Measurements from ENCODE around the gene SPIRE2. TPM values are rescaled to one million over a fixed set of nuclear protein-coding genes. Genes with fewer than 3 reads are reported as not detected.

SPIRE2 gene
- total and polyA plus RNA-seq, 2 of the 13 experiments (the other 11 are each of a cell fraction or from before 2014, with no cell fraction given), result 13.3 to 37.5 TPM

DNA sequence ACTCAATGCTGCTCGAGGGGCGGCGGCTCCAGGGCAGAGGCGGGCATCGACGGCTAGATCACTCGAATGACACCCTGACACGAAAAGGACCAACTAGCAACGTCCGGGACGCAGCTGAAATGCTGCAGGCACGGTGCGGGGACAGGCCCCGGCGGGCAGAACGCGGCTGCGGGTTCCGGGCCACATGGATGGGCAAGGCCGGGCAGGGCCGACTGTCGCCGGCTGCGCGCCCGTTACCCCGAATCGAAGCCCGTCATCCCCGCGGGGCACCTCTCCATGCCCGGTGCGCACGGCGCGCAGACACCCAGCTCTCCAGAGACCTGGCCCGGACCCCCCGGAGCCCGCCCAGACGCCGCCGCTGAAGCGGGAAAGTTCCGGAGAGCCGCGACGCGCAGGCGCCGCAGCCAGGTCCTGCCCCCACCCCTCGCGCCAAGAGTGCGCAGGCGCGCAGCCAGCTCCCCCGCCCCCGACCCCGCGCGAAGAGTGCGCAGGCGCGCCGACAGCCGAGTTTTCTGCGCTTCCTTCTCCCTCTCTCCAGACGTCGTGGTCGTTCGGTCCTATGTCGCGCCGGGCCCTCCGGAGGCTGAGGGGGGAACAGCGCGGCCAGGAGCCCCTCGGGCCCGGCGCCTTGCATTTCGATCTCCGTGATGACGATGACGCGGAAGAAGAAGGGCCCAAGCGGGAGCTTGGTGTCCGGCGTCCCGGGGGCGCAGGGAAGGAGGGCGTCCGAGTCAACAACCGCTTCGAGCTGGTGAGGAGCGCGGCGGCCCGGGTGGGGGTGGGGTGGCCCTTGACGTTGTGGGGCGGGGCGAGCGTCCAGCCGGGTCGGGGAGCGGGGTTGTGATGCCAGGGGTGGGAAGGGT is 45.1 kb downstream of the SPIRE2 start, which contains the start of gene TCF25 (continued):
- TF ChIP-seq ZNF512B (CRISPR knock-in tag; IDR thresholded peaks at IDR 0.05; ENCODE audit: borderline replicate concordance), result no peak
- TF ChIP-seq RNF219 (CRISPR knock-in tag; IDR thresholded peaks at IDR 0.05), result no peak
- peak; percentile 70; the same call in 1 of the 2 replicates for TF ChIP-seq ZNF264 (CRISPR knock-in tag; IDR thresholded peaks at IDR 0.05)
- TF ChIP-seq TBL1XR1 (IDR thresholded peaks at IDR 0.05; ENCODE audit: borderline replicate concordance, low read length, partially characterized antibody), result peak; percentile 40
- peak; percentile 66; the same call in 1 of the 2 replicates for TF ChIP-seq SMAD1 (CRISPR knock-in tag; IDR thresholded peaks at IDR 0.05; ENCODE audit: borderline replicate concordance, low read depth)
- peak; percentile 97 for TF ChIP-seq CSRNP1 (CRISPR knock-in tag; IDR thresholded peaks at IDR 0.05)
- peak; percentile 92 for TF ChIP-seq ZNF563 (CRISPR knock-in tag; IDR thresholded peaks at IDR 0.05)
- no peak for TF ChIP-seq NFRKB (IDR thresholded peaks at IDR 0.05)

Measured in HepG2 (cell line).